Skeletal muscle satellite cell (primary cell): ENCODE measurements around the gene ZBTB18.

Experiments
- H3K27me3 ChIP-seq: 2 replicates; pipeline ENCODE4 v1.7.0; 2013; ENCODE audit warnings: low read length; ENCODE audit not compliant: control insufficient read depth, insufficient read depth
- H3K36me3 ChIP-seq: 2 replicates; pipeline ENCODE4 v1.7.0; 2013; ENCODE audit warnings: mild to moderate bottlenecking, control low read depth, low read length; ENCODE audit not compliant: insufficient read depth
- H3K4me1 ChIP-seq: 2 replicates; pipeline ENCODE4 v1.7.0; 2013; ENCODE audit warnings: low read length; ENCODE audit not compliant: control insufficient read depth, insufficient read depth
- H3K4me2 ChIP-seq: 2 replicates; pipeline ENCODE4 v1.7.0; 2013; ENCODE audit warnings: mild to moderate bottlenecking, low read length
- H3K4me3 ChIP-seq: 2 replicates; pipeline ENCODE4 v1.7.0; 2013; ENCODE audit warnings: low read length
- H3K9ac ChIP-seq: 2 replicates; pipeline ENCODE4 v1.7.0; 2013; ENCODE audit warnings: mild to moderate bottlenecking, low read depth, low read length, moderate library complexity
- H3K9me3 ChIP-seq: replicated peaks from 2 replicates; pipeline ENCODE4 v1.7.0; 2013; ENCODE audit warnings: mild to moderate bottlenecking, control low read depth, low read length

Gene ZBTB18

GRCh38 chr1:244065063-244065793, 14.1 kb downstream of the ZBTB18 start:
- peaks cover 15% of the 10 kb centered on the region for H3K4me1 ChIP-seq
- no peaks in the 10 kb centered on the region for H3K9me3 ChIP-seq
- no peak overlapping the region for H3K9ac ChIP-seq
- no peaks in the 10 kb centered on the region for H3K27me3 ChIP-seq
- no peak overlapping the region for H3K4me2 ChIP-seq
- H3K4me3 ChIP-seq, result no peak overlapping the region
- H3K36me3 ChIP-seq, result no peaks in the 10 kb centered on the region

DNA sequence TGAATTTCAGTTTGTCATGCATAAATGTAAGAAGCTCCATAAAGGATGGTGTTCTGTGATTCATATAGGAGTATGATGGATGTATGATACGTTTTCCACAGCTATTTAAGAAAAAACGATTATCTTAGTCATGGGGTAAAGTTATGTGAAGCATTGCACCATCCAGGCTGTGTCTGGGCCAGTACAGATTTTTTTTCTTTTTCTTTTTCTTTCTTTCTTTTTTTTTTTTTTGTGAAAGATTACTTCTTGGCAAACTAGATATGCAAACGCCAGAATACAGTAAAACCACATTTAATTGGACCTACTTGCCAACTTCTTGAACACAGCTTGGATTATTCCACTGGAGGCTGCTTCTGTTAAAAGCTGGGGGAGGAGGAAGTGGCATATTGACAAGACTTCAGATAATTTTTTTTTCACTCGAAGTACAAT, 14.9 kb downstream of the ZBTB18 start:
- no peaks in the 10 kb centered on the region for H3K9me3 ChIP-seq
- peaks cover 15% of the 10 kb centered on the region for H3K4me1 ChIP-seq
- H3K36me3 ChIP-seq, result no peaks in the 10 kb centered on the region
- H3K27me3 ChIP-seq, result no peaks in the 10 kb centered on the region
- H3K4me3 ChIP-seq, result no peak overlapping the region
- H3K9ac ChIP-seq, result no peak overlapping the region
- H3K4me2 ChIP-seq, result peak overlapping the region; percentile 51

DNA sequence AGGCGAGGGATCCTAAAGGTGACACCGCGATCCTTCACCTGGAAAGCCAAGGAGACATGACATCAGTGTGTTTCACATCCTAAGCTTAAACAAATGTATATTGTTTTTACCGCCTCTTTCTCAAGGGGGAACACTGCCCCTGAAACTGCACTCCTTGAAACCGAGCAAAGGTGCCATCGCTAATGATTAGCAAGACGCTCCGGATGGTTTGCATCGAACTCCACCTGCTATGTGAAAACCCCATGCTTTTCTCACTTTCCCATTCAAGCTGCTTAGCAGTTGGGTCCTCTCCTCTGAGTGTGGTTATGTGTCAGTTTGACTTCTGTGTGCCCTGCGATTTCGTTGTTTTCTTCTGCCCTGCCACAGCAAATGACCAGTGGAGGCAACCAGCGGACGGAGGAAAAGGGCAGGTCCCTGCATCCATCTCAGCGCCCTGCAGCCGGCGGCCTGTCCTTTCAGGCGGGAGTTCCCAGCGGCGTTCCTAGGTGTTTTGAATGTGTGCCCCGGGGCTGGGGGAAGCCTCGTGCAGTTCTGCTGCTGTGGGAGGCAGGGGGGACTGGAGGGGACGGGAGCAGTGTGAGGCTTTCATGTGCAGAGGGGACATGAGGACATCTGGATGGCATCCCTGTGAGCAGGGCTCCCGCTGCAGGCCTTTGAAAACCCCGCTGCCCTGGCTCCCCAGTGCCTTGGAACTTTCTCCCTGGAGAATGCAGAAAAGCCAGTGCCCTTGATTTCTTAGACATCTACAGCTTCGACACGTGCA, 16.1 kb downstream of the ZBTB18 start:
- Histone ChIP-seq H3K4me1 (peaks cover 15% of the 10 kb centered on the region), H3K4me3 (no peak overlapping the region), H3K9ac (no peak overlapping the region), H3K4me2 (no peak overlapping the region), H3K9me3 (no peaks in the 10 kb centered on the region), H3K36me3 (no peaks in the 10 kb centered on the region), H3K27me3 (no peaks in the 10 kb centered on the region)

GRCh38 chr1:244067893-244068292, 16.8 kb downstream of the ZBTB18 start:
- H3K36me3 ChIP-seq, result no peaks in the 10 kb centered on the region
- H3K4me1 ChIP-seq, result peaks cover 15% of the 10 kb centered on the region
- H3K4me2 ChIP-seq, result no peak overlapping the region
- H3K27me3 ChIP-seq, result no peaks in the 10 kb centered on the region
- no peak overlapping the region for H3K4me3 ChIP-seq
- no peak overlapping the region for H3K9ac ChIP-seq
- no peaks in the 10 kb centered on the region for H3K9me3 ChIP-seq

DNA sequence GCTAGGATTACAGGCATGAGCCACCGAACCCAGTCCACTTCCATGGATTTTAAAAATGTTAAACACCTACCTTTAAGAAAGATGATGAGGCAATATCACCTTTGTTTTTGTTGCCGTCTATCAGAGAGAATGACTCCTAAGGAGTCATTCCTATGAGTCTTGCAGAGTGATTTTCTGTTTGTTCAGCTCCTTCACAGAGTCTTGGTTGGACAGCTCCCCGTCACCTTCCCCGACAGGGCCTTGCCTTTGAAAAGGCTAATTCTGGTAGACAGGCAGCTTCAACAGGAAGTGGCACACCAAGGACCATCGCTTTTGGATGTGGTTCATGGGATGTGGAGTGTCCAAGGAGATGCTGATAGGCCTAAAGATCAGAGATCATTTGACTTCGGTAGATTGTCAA, 17.5 kb downstream of the ZBTB18 start:
- no peak overlapping the region for H3K4me3 ChIP-seq
- no peaks in the 10 kb centered on the region for H3K36me3 ChIP-seq
- H3K4me1 ChIP-seq, result peaks cover 15% of the 10 kb centered on the region
- H3K4me2 ChIP-seq, result no peak overlapping the region
- no peak overlapping the region for H3K9ac ChIP-seq
- H3K9me3 ChIP-seq, result no peaks in the 10 kb centered on the region
- H3K27me3 ChIP-seq, result peaks cover under 1% of the 10 kb centered on the region

- Histone ChIP-seq H3K4me3 (no peak overlapping the region), H3K4me1 (peaks cover 15% of the 10 kb centered on the region), H3K9ac (no peak overlapping the region), H3K9me3 (no peaks in the 10 kb centered on the region), H3K36me3 (no peaks in the 10 kb centered on the region), H3K4me2 (no peak overlapping the region), H3K27me3 (peaks cover 4% of the 10 kb centered on the region)
Measured at GRCh38 chr1:244069326-244069898, 18.3 kb downstream of the ZBTB18 start.

GRCh38 chr1:244074559-244075171, 23.6 kb downstream of the ZBTB18 start:
- no peaks in the 10 kb centered on the region for H3K36me3 ChIP-seq
- no peaks in the 10 kb centered on the region for H3K9me3 ChIP-seq
- peak overlapping the region; percentile 60 for H3K4me2 ChIP-seq
- peaks cover 15% of the 10 kb centered on the region for H3K4me1 ChIP-seq
- no peak overlapping the region for H3K4me3 ChIP-seq
- H3K27me3 ChIP-seq, result peaks cover 9% of the 10 kb centered on the region
- no peak overlapping the region for H3K9ac ChIP-seq

- peaks cover 15% of the 10 kb centered on the region for H3K4me1 ChIP-seq
- H3K9me3 ChIP-seq, result no peaks in the 10 kb centered on the region
- no peaks in the 10 kb centered on the region for H3K36me3 ChIP-seq
- H3K4me2 ChIP-seq, result peak overlapping the region; percentile 60
- H3K9ac ChIP-seq, result no peak overlapping the region
- H3K27me3 ChIP-seq, result peaks cover 9% of the 10 kb centered on the region
- H3K4me3 ChIP-seq, result no peak overlapping the region
Measured at GRCh38 chr1:244075247-244075722, 24.2 kb downstream of the ZBTB18 start.

DNA sequence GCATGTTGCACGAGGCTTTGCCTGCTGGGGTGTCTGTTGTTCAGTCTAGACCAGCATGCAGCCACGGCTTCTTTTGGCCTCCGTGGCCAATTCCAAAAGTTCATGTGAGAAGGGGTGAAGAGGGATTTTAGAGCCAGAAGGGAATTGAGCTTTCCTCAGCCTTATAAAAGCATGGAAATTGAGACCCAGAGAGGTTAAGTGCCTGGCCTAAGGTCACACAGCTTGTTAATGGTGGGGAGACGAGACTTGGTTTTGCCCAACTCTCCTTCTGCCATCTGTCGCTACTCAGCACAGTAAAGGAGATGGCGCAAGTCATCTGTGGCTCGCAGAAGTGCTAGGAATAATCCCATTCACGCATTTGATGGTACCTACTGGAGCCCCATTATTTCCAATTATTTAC, 25.7 kb downstream of the ZBTB18 start:
- H3K4me2 ChIP-seq, result no peak overlapping the region
- H3K4me3 ChIP-seq, result no peak overlapping the region
- H3K4me1 ChIP-seq, result peaks cover 15% of the 10 kb centered on the region
- H3K9ac ChIP-seq, result no peak overlapping the region
- no peaks in the 10 kb centered on the region for H3K36me3 ChIP-seq
- peaks cover 11% of the 10 kb centered on the region for H3K27me3 ChIP-seq
- H3K9me3 ChIP-seq, result no peaks in the 10 kb centered on the region

GRCh38 chr1:244077473-244078220, 26.6 kb downstream of the ZBTB18 start:
- peak overlapping the region; percentile 66 for H3K4me2 ChIP-seq
- peak overlapping the region; percentile 41 for H3K4me3 ChIP-seq
- H3K4me1 ChIP-seq, result peaks cover 15% of the 10 kb centered on the region
- H3K36me3 ChIP-seq, result no peaks in the 10 kb centered on the region
- H3K27me3 ChIP-seq, result peaks cover 20% of the 10 kb centered on the region
- no peak overlapping the region for H3K9ac ChIP-seq
- H3K9me3 ChIP-seq, result no peaks in the 10 kb centered on the region
